Endothelial cell of umbilical vein (primary cell): ENCODE data around the gene DNAL1. TPM values are rescaled to one million over a fixed set of nuclear protein-coding genes. Genes with fewer than 3 reads are reported as not detected.

Experiments
- BruUV-seq: library from RNA; stranded (reverse); fragments of 400-500 nt; replicated peaks from 2 replicates; lab custom pipeline; 2021; lab: Mats Ljungman, UMichigan
- CTCF ChIA-PET: fragments of 300-600, 350-600 bp; sonication (Branson Sonifier 250); formaldehyde crosslinking; loops from one replicate; lab custom pipeline; 2021; ENCODE audit warnings: antibody characterized with exemption, inconsistent platforms; lab: Charles Lee
- POLR2A ChIA-PET: fragments of 300-600, 350-600 bp; sonication (Branson Sonifier 250); formaldehyde crosslinking; loops from one replicate; lab custom pipeline; 2021; ENCODE audit warnings: antibody characterized with exemption, inconsistent platforms; lab: Charles Lee
- DNase-seq: peaks from one replicate; pipeline ENCODE4 v3.0.0-alpha.2; 2011; ENCODE audit warnings: low read depth, low spot score
- FAIRE-seq: peaks from 2 replicates; lab custom pipeline; 2011; peaks lifted over from hg19 to GRCh38; lab: Jason Lieb, UNC
- H2AFZ ChIP-seq: 2 replicates; pipeline ENCODE4 v1.6.0; 2012; ENCODE audit warnings: low read depth, low read length, control low read depth, inconsistent platforms
- H3K27ac ChIP-seq: 2 replicates; pipeline ENCODE4 v1.5.1; 2011; ENCODE audit warnings: low read depth, mild to moderate bottlenecking, control low read depth, low read length, moderate library complexity; ENCODE audit not compliant: insufficient read depth
- H3K27me3 ChIP-seq, 2 experiments: 2 replicates each; pipeline versions ENCODE4 v1.6.0 to v1.6.1; 2011; ENCODE audit warnings: low read length in 2 of 2, mixed read lengths in 1 of 2; ENCODE audit not compliant: control insufficient read depth in 2 of 2, insufficient read depth in 2 of 2
- H3K36me3 ChIP-seq, 2 experiments: 2 replicates in 1 of 2; 3 replicates in 1 of 2; pipeline ENCODE4 v1.5.1; 2011; ENCODE audit warnings: low read length in 2 of 2, mild to moderate bottlenecking in 1 of 2, moderate library complexity in 1 of 2; ENCODE audit not compliant: control insufficient read depth in 2 of 2, insufficient read depth in 2 of 2; ENCODE audit errors: extremely low read depth in 1 of 2
- H3K4me1 ChIP-seq: 3 replicates; pipeline ENCODE4 v1.5.1; 2011; ENCODE audit warnings: mild to moderate bottlenecking, low read length; ENCODE audit not compliant: control insufficient read depth, insufficient read depth; ENCODE audit errors: extremely low read depth
- H3K4me2 ChIP-seq: 2 replicates; pipeline ENCODE4 v1.6.1; 2011; ENCODE audit warnings: low read length, control low read depth, mixed read lengths; ENCODE audit not compliant: insufficient read depth
- H3K4me3 ChIP-seq, 3 experiments: fragments of 200-600 bp in 1 of 3; sonication (generic), shearing (Covaris generic) in 1 of 3; replicated peaks in 1 of 3; 2 replicates each; pipeline ENCODE4 v1.5.1; 2011 to 2016; ENCODE audit warnings: control low read depth in 3 of 3, low read length in 3 of 3, mild to moderate bottlenecking in 2 of 3, inconsistent platforms in 1 of 3, low read depth in 1 of 3, moderate library complexity in 1 of 3; ENCODE audit not compliant: insufficient read depth in 1 of 3
- H3K79me2 ChIP-seq: 2 replicates; pipeline ENCODE4 v1.6.0; 2012; ENCODE audit warnings: low read length, inconsistent platforms; ENCODE audit not compliant: control insufficient read depth, insufficient read depth
- H3K9ac ChIP-seq: replicated peaks from 2 replicates; pipeline ENCODE3; 2011; ENCODE audit warnings: low read length, control low read depth; ENCODE audit not compliant: insufficient read depth; ENCODE audit errors: extremely low read depth
- H3K9me1 ChIP-seq: replicated peaks from 3 replicates; pipeline ENCODE4 v1.6.0; 2011; ENCODE audit warnings: mild to moderate bottlenecking, low read length; ENCODE audit not compliant: control insufficient read depth, insufficient read depth; ENCODE audit errors: extremely low read depth
- H3K9me3 ChIP-seq: replicated peaks from 2 replicates; pipeline ENCODE4 v1.5.1; 2012; ENCODE audit warnings: low read length, inconsistent platforms; ENCODE audit not compliant: control insufficient read depth, insufficient read depth
- H4K20me1 ChIP-seq: replicated peaks from 2 replicates; pipeline ENCODE3; 2011; ENCODE audit warnings: mild to moderate bottlenecking, low read length; ENCODE audit not compliant: control insufficient read depth, insufficient read depth; ENCODE audit errors: extremely low read depth
- CTCF ChIP-seq, 2 donors: IDR thresholded peaks; 1 replicate in 1 of 2; 2 replicates in 1 of 2; pipeline ENCODE4 v1.5.1; 2011; ENCODE audit warnings: low read length in 2 of 2, mild to moderate bottlenecking in 2 of 2, moderate library complexity in 2 of 2, control low read depth in 1 of 2, inconsistent platforms in 1 of 2, low read depth in 1 of 2; ENCODE audit not compliant: insufficient read depth in 1 of 2; ENCODE audit errors: extremely low read depth in 1 of 2
- EZH2 ChIP-seq: IDR thresholded peaks from 2 replicates; pipeline ENCODE4 v1.6.1; 2012; ENCODE audit warnings: borderline replicate concordance, low read depth, mild to moderate bottlenecking, moderate library complexity, low read length, inconsistent platforms; ENCODE audit not compliant: severe bottlenecking
- FOS ChIP-seq: IDR thresholded peaks from 2 replicates; pipeline ENCODE4 v1.6.1; 2011; ENCODE audit warnings: mild to moderate bottlenecking, low read length, moderate library complexity, borderline replicate concordance; ENCODE audit not compliant: insufficient read depth
- GATA2 ChIP-seq: IDR thresholded peaks from 2 replicates; pipeline ENCODE4 v1.7.0; 2011; ENCODE audit warnings: low read depth, mild to moderate bottlenecking, moderate library complexity, mixed read lengths, low read length; ENCODE audit not compliant: insufficient read length, insufficient read depth
- JUN ChIP-seq: IDR thresholded peaks from 2 replicates; pipeline ENCODE4 v1.6.1; 2011; ENCODE audit warnings: borderline replicate concordance, low read depth; ENCODE audit not compliant: insufficient read length, insufficient read depth
- MAX ChIP-seq: IDR thresholded peaks from 2 replicates; pipeline ENCODE4 v1.6.1; 2011; ENCODE audit not compliant: insufficient read depth, insufficient read length
- MYC ChIP-seq: IDR thresholded peaks from one replicate; pipeline ENCODE4 v1.6.1; 2011; ENCODE audit warnings: mild to moderate bottlenecking, low read depth, low read length
- POLR2A ChIP-seq: IDR thresholded peaks from 2 replicates; pipeline ENCODE4 v1.6.1; 2012; ENCODE audit warnings: low read depth, mild to moderate bottlenecking, control low read depth, low read length
- POLR2AphosphoS5 ChIP-seq: IDR thresholded peaks from 2 replicates; pipeline ENCODE4 v1.6.1; 2012; ENCODE audit warnings: low read depth, mild to moderate bottlenecking, control low read depth, low read length, moderate library complexity; ENCODE audit not compliant: insufficient read depth
- dilution Hi-C: fragments of 300-500 bp; cut with MboI; formaldehyde crosslinking; loops from one replicate; pipeline ENCODE4 v1.15.0; 2019; ENCODE audit warnings: low sequenced_read_pairs; ENCODE audit not compliant: extremely low pct_ligation_motif_present
- intact Hi-C: fragments of 100-400 bp; cut with micrococcal nuclease; formaldehyde crosslinking; loops from one replicate; pipeline ENCODE4 v1.10.0; 2022
- polyA plus RNA-seq, 4 experiments: library from polyadenylated mRNA; depleted of rRNA in 3 of 4; stranded (reverse) in 3 of 4; unstranded in 1 of 4; fragments of >200 nt; gene quantifications; 2 replicates each; pipeline versions ENCODE4 v1.2.1 to v1.2.3, GENCODE V29; 2011 to 2012; ENCODE audit warnings: missing spikeins in 1 of 4
- total RNA-seq: library from RNA; stranded (reverse); gene quantifications from 2 replicates; pipeline ENCODE4 v1.2.3, GENCODE V29; 2021

Gene DNAL1
- total and polyA plus RNA-seq, 2 donors (not counting 3 experiments of a cell fraction or from before 2014, with no cell fraction given), result 2.4 to 15.3 TPM

GRCh38 chr14:73602994-73603393, 41.8 kb upstream of the DNAL1 start:
- CTCF ChIA-PET, result no interaction called here
- dilution Hi-C loops, result no loop called here

More at GRCh38 chr14:73602994-73603393, 41.8 kb upstream of the DNAL1 start:
- FAIRE-seq (no peak), DNase-seq (no peak)
- no peaks in the 10 kb centered on the region for H3K9me3 ChIP-seq
- no peak overlapping the region for H2AFZ ChIP-seq
- no peaks in the 10 kb centered on the region for H3K4me1 ChIP-seq
- H3K27ac ChIP-seq, result no peak overlapping the region
- no peaks in the 10 kb centered on the region for H4K20me1 ChIP-seq
- H3K79me2 ChIP-seq, result no peaks in the 10 kb centered on the region
- POLR2A ChIA-PET, result no interaction called here
- TF ChIP-seq MAX (no peak), MYC (no peak), FOS (no peak), EZH2 (no peak), POLR2AphosphoS5 (no peak), GATA2 (no peak), CTCF (IDR thresholded peaks at IDR 0.05; ENCODE audit: extremely low read depth in 1 of 2, insufficient read depth in 1 of 2, low read depth in 1 of 2, low read length in 2 of 2) (no peak), JUN (no peak), POLR2A (no peak)
- no peaks in the 10 kb centered on the region for H3K9me1 ChIP-seq
- no peaks in the 10 kb centered on the region for H3K36me3 ChIP-seq
- H3K4me3 ChIP-seq, result no peak overlapping the region
- intact Hi-C loops, result no loop called here
- H3K9ac ChIP-seq, result no peak overlapping the region
- peaks cover 0 to 2% of the 10 kb centered on the region in 2 experiments for H3K27me3 ChIP-seq
- BruUV-seq, result no TSS peak
- H3K4me2 ChIP-seq, result no peak overlapping the region
